HepG2 (cell line): ENCODE measurements around the gene HMCN2. TPM values are rescaled to one million over a fixed set of nuclear protein-coding genes. Genes with fewer than 3 reads are reported as not detected.

Source experiments
- ATF7-NPFF ChIP-seq: sonication (generic); formaldehyde crosslinking; IDR thresholded peaks from 2 replicates; pipeline ENCODE4 v1.8.1; 2023; ENCODE audit warnings: mild to moderate bottlenecking, low read depth, missing genetic modification reagents, moderate library complexity
- CCDC6 ChIP-seq: sonication (generic); formaldehyde crosslinking; IDR thresholded peaks from 2 replicates; pipeline ENCODE4 v1.8.1; 2022; ENCODE audit warnings: mild to moderate bottlenecking, missing genetic modification reagents, moderate library complexity
- DNMT3B ChIP-seq: conservative IDR thresholded peaks from 2 replicates; pipeline ENCODE4 v1.6.1; 2016; ENCODE audit warnings: missing biosample characterization, control low read depth
- FOXC1 ChIP-seq: sonication (generic); formaldehyde crosslinking; IDR thresholded peaks from 2 replicates; pipeline ENCODE4 v1.8.0; 2022; ENCODE audit warnings: mild to moderate bottlenecking, missing genetic modification reagents, borderline replicate concordance
- HMGA1 ChIP-seq: sonication (generic); formaldehyde crosslinking; conservative IDR thresholded peaks from 2 replicates; pipeline ENCODE4 v1.4.0; 2020; ENCODE audit warnings: missing genetic modification reagents
- HOXA9 ChIP-seq: sonication (generic); formaldehyde crosslinking; IDR thresholded peaks from 2 replicates; pipeline ENCODE4 v1.8.1; 2022; ENCODE audit warnings: missing genetic modification reagents, mild to moderate bottlenecking, moderate library complexity, borderline replicate concordance
- MATR3 ChIP-seq: sonication (generic); formaldehyde crosslinking; IDR thresholded peaks from 2 replicates; pipeline ENCODE4 v1.4.0; 2020; ENCODE audit warnings: missing genetic modification reagents
- NFE2L2 ChIP-seq: fragments of 150-350 bp; IDR thresholded peaks from 2 replicates; pipeline ENCODE4 v1.6.1; 2014; ENCODE audit warnings: low read length
- NFRKB ChIP-seq: fragments of 450-650 bp; IDR thresholded peaks from 2 replicates; pipeline ENCODE4 v1.6.1; 2017
- NFYB ChIP-seq: sonication (generic); formaldehyde crosslinking; IDR thresholded peaks from 2 replicates; pipeline ENCODE4 v1.4.0; 2020; ENCODE audit warnings: missing genetic modification reagents
- NFYC ChIP-seq: IDR thresholded peaks from 2 replicates; pipeline ENCODE4 v1.6.1; 2016; ENCODE audit warnings: missing genetic modification reagents, missing compliant biosample characterization
- PAWR ChIP-seq: sonication (generic); formaldehyde crosslinking; IDR thresholded peaks from 2 replicates; pipeline ENCODE4 v1.4.0; 2020; ENCODE audit warnings: missing genetic modification reagents, mild to moderate bottlenecking, borderline replicate concordance
- RCOR2 ChIP-seq: IDR thresholded peaks from 2 replicates; pipeline ENCODE4 v1.6.1; 2016; ENCODE audit warnings: missing biosample characterization, missing genetic modification reagents
- SP4 ChIP-seq: sonication (generic); formaldehyde crosslinking; IDR thresholded peaks from 2 replicates; pipeline ENCODE4 v1.8.1; 2023; ENCODE audit warnings: mild to moderate bottlenecking, missing genetic modification reagents
- TGIF2 ChIP-seq: IDR thresholded peaks from 2 replicates; pipeline ENCODE4 v1.6.1; 2016; ENCODE audit warnings: control low read depth, missing compliant biosample characterization
- ZIK1 ChIP-seq: sonication (generic); formaldehyde crosslinking; IDR thresholded peaks from 2 replicates; pipeline ENCODE4 v1.5.0; 2020; ENCODE audit warnings: mild to moderate bottlenecking, low read depth, missing genetic modification reagents, borderline replicate concordance
- ZNF292 ChIP-seq: sonication (generic); formaldehyde crosslinking; IDR thresholded peaks from 2 replicates; pipeline ENCODE4 v1.8.1; 2022; ENCODE audit warnings: mild to moderate bottlenecking, low read depth, missing genetic modification reagents, borderline replicate concordance
- ZNF431 ChIP-seq: sonication (generic); formaldehyde crosslinking; IDR thresholded peaks from 2 replicates; pipeline ENCODE4 v1.9.0; 2022; ENCODE audit warnings: missing genetic modification reagents, low read depth, mild to moderate bottlenecking, borderline replicate concordance
- ZSCAN9 ChIP-seq: IDR thresholded peaks from 2 replicates; pipeline ENCODE4 v1.6.1; 2016; ENCODE audit warnings: borderline replicate concordance
- polyA plus RNA-seq, 8 experiments: library from polyadenylated mRNA; depleted of rRNA in 3 of 8; stranded (reverse) in 7 of 8; unstranded in 1 of 8; fragments of >200 nt; fragmentation: Illumina TruSeq in 4 of 8; extraction: Trizol in 4 of 8; gene quantifications; 2 replicates each; pipeline versions ENCODE4 v1.2.1 to v1.2.3, GENCODE V29; 2011 to 2016; ENCODE audit warnings: low read depth in 4 of 8, missing spikeins in 1 of 8, mixed read lengths in 1 of 8; ENCODE audit not compliant: insufficient read depth in 1 of 8
- total RNA-seq, 5 experiments: library from RNA; depleted of rRNA; stranded (reverse); fragments of >200 nt; fragmentation: Illumina TruSeq; extraction: Trizol; gene quantifications; 2 replicates each; pipeline ENCODE4 v1.2.3, GENCODE V29; 2016; ENCODE audit warnings: low read depth in 1 of 5
- TF ChIP-seq, protein P1 (sequence below): sonication (generic); formaldehyde crosslinking; IDR thresholded peaks from 2 replicates; pipeline ENCODE4 v1.8.1; 2023; ENCODE audit warnings: mild to moderate bottlenecking, missing genetic modification reagents
- TF ChIP-seq, protein P2 (sequence below): IDR thresholded peaks from 2 replicates; pipeline ENCODE4 v1.6.1; 2016; ENCODE audit warnings: low read depth
- TF ChIP-seq, protein P3 (sequence below): sonication (generic); formaldehyde crosslinking; IDR thresholded peaks from 2 replicates; pipeline ENCODE4 v1.8.0; 2022; ENCODE audit warnings: missing genetic modification reagents, mild to moderate bottlenecking, borderline replicate concordance
- TF ChIP-seq, protein P4 (sequence below): sonication (generic); formaldehyde crosslinking; IDR thresholded peaks from 2 replicates; pipeline ENCODE4 v1.8.0; 2022; ENCODE audit warnings: low read depth, missing genetic modification reagents

The HMCN2 gene
- total and polyA plus RNA-seq, 2 of the 13 experiments (the other 11 are each of a cell fraction or from before 2014, with no cell fraction given), result 0.09 TPM; not detected in 1

DNA sequence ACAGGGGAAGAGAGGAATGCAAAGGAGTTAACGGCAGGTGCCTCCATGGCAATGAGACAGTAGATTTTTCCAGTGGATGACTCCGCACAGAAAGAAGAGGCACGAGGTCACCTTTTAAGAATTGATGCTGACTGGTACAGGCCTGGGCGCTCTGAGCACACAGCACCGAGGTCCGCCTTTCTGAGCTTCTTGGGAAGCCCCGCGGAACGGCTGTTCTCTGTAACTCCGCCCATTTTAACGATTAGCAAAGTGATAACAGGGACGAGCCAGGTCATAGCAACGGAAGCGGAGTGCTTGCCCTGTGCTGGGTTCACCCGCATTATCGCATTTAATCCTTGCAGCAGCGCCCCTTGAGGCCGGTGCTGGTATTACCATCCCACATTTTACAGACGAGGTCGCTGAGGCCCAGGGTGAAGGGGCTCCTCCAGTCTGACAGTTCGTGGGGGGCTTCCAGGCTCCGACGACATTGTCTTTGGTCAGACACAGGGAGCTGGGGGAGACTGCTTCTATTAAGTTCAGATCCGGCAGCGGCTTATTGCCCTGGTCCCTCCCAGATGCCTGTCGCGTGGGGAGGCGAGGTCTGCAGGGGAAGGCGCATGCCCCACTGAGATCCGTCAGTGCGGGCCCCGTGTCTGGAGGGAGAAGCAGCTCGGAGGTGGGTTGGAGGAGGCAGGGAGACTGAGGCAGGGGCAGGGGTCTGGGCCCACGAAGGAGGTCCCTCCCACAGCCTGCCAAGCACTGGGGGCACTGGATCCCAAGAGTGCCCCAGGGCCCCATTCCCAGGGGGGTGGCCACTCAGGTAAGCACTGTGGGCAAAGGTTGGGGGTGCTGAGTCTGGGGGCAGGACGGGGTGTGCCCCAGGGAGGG is 22.3 kb upstream of the HMCN2 start (continued):
- no peak for TF ChIP-seq HOXA9 (CRISPR knock-in tag)
- TF ChIP-seq ATF7-NPFF (CRISPR knock-in tag), result no peak
- no peak for TF ChIP-seq NFE2L2
- TF ChIP-seq CCDC6, result no peak
- no peak for TF ChIP-seq NFYC
- TF ChIP-seq FOXC1 (CRISPR knock-in tag), result no peak
- no peak for TF ChIP-seq NFYB
- TF ChIP-seq, protein P1, sequence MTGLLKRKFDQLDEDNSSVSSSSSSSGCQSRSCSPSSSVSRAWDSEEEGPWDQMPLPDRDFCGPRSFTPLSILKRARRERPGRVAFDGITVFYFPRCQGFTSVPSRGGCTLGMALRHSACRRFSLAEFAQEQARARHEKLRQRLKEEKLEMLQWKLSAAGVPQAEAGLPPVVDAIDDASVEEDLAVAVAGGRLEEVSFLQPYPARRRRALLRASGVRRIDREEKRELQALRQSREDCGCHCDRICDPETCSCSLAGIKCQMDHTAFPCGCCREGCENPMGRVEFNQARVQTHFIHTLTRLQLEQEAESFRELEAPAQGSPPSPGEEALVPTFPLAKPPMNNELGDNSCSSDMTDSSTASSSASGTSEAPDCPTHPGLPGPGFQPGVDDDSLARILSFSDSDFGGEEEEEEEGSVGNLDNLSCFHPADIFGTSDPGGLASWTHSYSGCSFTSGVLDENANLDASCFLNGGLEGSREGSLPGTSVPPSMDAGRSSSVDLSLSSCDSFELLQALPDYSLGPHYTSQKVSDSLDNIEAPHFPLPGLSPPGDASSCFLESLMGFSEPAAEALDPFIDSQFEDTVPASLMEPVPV (CRISPR knock-in tag), result 0 out of 2 replicates have a peak, but pooled peaks have one; percentile 62
- no peak for TF ChIP-seq NFRKB
- TF ChIP-seq ZSCAN9 (CRISPR knock-in tag), result no peak
- no peak for TF ChIP-seq PAWR (CRISPR knock-in tag)
- TF ChIP-seq, protein P2, sequence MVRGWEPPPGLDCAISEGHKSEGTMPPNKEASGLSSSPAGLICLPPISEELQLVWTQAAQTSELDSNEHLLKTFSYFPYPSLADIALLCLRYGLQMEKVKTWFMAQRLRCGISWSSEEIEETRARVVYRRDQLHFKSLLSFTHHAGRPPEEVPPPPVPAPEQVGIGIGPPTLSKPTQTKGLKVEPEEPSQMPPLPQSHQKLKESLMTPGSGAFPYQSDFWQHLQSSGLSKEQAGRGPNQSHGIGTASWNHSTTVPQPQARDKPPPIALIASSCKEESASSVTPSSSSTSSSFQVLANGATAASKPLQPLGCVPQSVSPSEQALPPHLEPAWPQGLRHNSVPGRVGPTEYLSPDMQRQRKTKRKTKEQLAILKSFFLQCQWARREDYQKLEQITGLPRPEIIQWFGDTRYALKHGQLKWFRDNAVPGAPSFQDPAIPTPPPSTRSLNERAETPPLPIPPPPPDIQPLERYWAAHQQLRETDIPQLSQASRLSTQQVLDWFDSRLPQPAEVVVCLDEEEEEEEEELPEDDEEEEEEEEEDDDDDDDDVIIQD (CRISPR knock-in tag), result 0 out of 2 replicates have a peak, but pooled peaks have one; percentile 25
- TF ChIP-seq DNMT3B (CRISPR knock-in tag), result no peak
- TF ChIP-seq RCOR2 (CRISPR knock-in tag), result no peak
- TF ChIP-seq SP4 (CRISPR knock-in tag), result no peak
- TF ChIP-seq, protein P3, sequence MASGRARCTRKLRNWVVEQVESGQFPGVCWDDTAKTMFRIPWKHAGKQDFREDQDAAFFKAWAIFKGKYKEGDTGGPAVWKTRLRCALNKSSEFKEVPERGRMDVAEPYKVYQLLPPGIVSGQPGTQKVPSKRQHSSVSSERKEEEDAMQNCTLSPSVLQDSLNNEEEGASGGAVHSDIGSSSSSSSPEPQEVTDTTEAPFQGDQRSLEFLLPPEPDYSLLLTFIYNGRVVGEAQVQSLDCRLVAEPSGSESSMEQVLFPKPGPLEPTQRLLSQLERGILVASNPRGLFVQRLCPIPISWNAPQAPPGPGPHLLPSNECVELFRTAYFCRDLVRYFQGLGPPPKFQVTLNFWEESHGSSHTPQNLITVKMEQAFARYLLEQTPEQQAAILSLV (CRISPR knock-in tag), result no peak
- TF ChIP-seq HMGA1, result no peak
- TF ChIP-seq ZNF292, result no peak
- TF ChIP-seq TGIF2 (CRISPR knock-in tag), result no peak
- TF ChIP-seq, protein P4, sequence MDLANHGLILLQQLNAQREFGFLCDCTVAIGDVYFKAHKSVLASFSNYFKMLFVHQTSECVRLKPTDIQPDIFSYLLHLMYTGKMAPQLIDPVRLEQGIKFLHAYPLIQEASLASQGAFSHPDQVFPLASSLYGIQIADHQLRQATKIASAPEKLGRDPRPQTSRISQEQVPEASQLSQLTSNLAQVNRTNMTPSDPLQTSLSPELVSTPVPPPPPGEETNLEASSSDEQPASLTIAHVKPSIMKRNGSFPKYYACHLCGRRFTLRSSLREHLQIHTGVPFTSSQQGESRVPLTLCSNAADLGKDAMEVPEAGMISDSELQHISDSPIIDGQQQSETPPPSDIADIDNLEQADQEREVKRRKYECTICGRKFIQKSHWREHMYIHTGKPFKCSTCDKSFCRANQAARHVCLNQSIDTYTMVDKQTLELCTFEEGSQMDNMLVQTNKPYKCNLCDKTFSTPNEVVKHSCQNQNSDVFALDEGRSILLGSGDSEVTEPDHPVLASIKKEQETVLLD (CRISPR knock-in tag), result no peak
- no peak for TF ChIP-seq ZNF431
- TF ChIP-seq ZIK1 (CRISPR knock-in tag), result no peak
- TF ChIP-seq MATR3 (CRISPR knock-in tag), result no peak
